A549 (cell line): ENCODE data around the gene MAP3K1. TPM values are rescaled to one million over a fixed set of nuclear protein-coding genes. Genes with fewer than 3 reads are reported as not detected.

ENCODE experiments used
- ATAC-seq, 2 experiments: fragments of 200-7000 bp in 1 of 2; fragments of >200 bp in 1 of 2; cut with Nextera tagmentation in 1 of 2; cut with Tn5 transposase in 1 of 2; 3 replicates each; pipeline versions ENCODE4 v1.8.0 to v1.9.1; 2018 to 2020; ENCODE audit warnings: mild to moderate bottlenecking in 1 of 2, moderate library complexity in 1 of 2
- CTCF ChIA-PET: fragments of 300-600 bp; sonication (Branson Sonifier 250); formaldehyde crosslinking; extraction: SDS; loops from one replicate; lab custom pipeline; 2021; ENCODE audit warnings: antibody characterized with exemption, inconsistent platforms; lab: Yijun Ruan, JAX
- POLR2A ChIA-PET: fragments of 350-600 bp; formaldehyde crosslinking; extraction: SDS; loops from one replicate; lab custom pipeline; 2021; ENCODE audit warnings: antibody characterized with exemption, inconsistent platforms; lab: Yijun Ruan, JAX
- DNase-seq, 2 experiments: peaks; one replicate each; pipeline versions ENCODE4 v3.0.0 to v3.0.0-alpha.2; 2011 to 2016; ENCODE audit warnings: low read depth in 1 of 2, low spot score in 1 of 2
- FAIRE-seq: peaks from 2 replicates; lab custom pipeline; 2011; peaks lifted over from hg19 to GRCh38; lab: Jason Lieb, UNC
- H3K27ac ChIP-seq, 2 experiments: fragments of >200 bp; sonication (Bioruptor Twin); formaldehyde crosslinking; 3 replicates each; pipeline ENCODE4 v1.5.1; 2016 to 2017
- H3K4me1 ChIP-seq: fragments of >200 bp; sonication (Bioruptor Twin); formaldehyde crosslinking; 3 replicates; pipeline ENCODE4 v1.6.1; 2016
- H3K4me2 ChIP-seq: fragments of >200 bp; sonication (Bioruptor Twin); formaldehyde crosslinking; 3 replicates; pipeline ENCODE4 v1.6.1; 2016
- H3K4me3 ChIP-seq: fragments of >200 bp; sonication (Bioruptor Twin); formaldehyde crosslinking; 3 replicates; pipeline ENCODE4 v1.5.1; 2016
- H3K9me3 ChIP-seq: fragments of >200 bp; sonication (Bioruptor Twin); formaldehyde crosslinking; 3 replicates; pipeline ENCODE4 v1.6.1; 2016
- ATOH8 ChIP-seq: fragments of 250-450 bp; sonication (Bioruptor Pico); IDR thresholded peaks from 2 replicates; pipeline ENCODE4 v1.5.0; 2020; ENCODE audit warnings: low read depth, mild to moderate bottlenecking, moderate library complexity
- CBX2 ChIP-seq: fragments of 200-600 bp; sonication (generic); IDR thresholded peaks from 2 replicates; pipeline ENCODE4 v1.6.1; 2016; ENCODE audit warnings: low read depth, mild to moderate bottlenecking, borderline replicate concordance
- CEBPB ChIP-seq, 2 experiments: fragments of >200 bp in 1 of 2; sonication (Bioruptor Twin) in 1 of 2; formaldehyde crosslinking in 1 of 2; IDR thresholded peaks; 2 replicates each; pipeline ENCODE4 v1.6.1; 2012 to 2016
- EHMT2 ChIP-seq: fragments of 200-600 bp; sonication (generic); IDR thresholded peaks from 2 replicates; pipeline ENCODE4 v1.6.1; 2016; ENCODE audit warnings: antibody characterized with exemption, low read depth, mild to moderate bottlenecking, moderate library complexity
- GATA3 ChIP-seq: IDR thresholded peaks from 2 replicates; pipeline ENCODE4 v1.6.1; 2012; ENCODE audit warnings: borderline replicate concordance
- HDAC2 ChIP-seq: fragments of 200-600 bp; sonication (generic); IDR thresholded peaks from 2 replicates; pipeline ENCODE4 v1.6.1; 2016
- HES2 ChIP-seq: fragments of >200 bp; sonication (Bioruptor Twin); formaldehyde crosslinking; IDR thresholded peaks from 2 replicates; pipeline ENCODE4 v1.6.1; 2016
- HEYL ChIP-seq: fragments of 250-450 bp; sonication (Bioruptor Pico); IDR thresholded peaks from 2 replicates; pipeline ENCODE4 v1.8.0; 2021; ENCODE audit warnings: mild to moderate bottlenecking, moderate library complexity
- JUNB ChIP-seq: fragments of >200 bp; sonication (Bioruptor Twin); formaldehyde crosslinking; IDR thresholded peaks from 2 replicates; pipeline ENCODE4 v1.6.1; 2016
- MAX ChIP-seq: IDR thresholded peaks from 2 replicates; pipeline ENCODE4 v1.6.1; 2012
- MAZ ChIP-seq: fragments of 150-350 bp; IDR thresholded peaks from 2 replicates; pipeline ENCODE4 v1.6.1; 2014; ENCODE audit warnings: antibody characterized with exemption, low read depth, low read length, borderline replicate concordance
- MYC ChIP-seq: IDR thresholded peaks from 2 replicates; pipeline ENCODE4 v1.6.1; 2012; ENCODE audit warnings: mild to moderate bottlenecking, inconsistent platforms, low read length, improper control_type of control experiment, borderline replicate concordance
- NFE2L2 ChIP-seq: fragments of 150-350 bp; conservative IDR thresholded peaks from 2 replicates; pipeline ENCODE4 v1.6.1; 2014; ENCODE audit warnings: low read length
- PHF8 ChIP-seq: fragments of 200-600 bp; sonication (generic); IDR thresholded peaks from 2 replicates; pipeline ENCODE4 v1.6.1; 2016; ENCODE audit warnings: low read depth, mild to moderate bottlenecking, antibody characterized with exemption, moderate library complexity, borderline replicate concordance
- POLR2A ChIP-seq: IDR thresholded peaks from 2 replicates; pipeline ENCODE4 v1.6.1; 2012; ENCODE audit warnings: mild to moderate bottlenecking, low read length
- POLR2AphosphoS2 ChIP-seq: conservative IDR thresholded peaks from 2 replicates; pipeline ENCODE4 v1.6.1; 2012; ENCODE audit warnings: low read length, improper control_type of control experiment, inconsistent platforms
- RAD21 ChIP-seq, 2 experiments: fragments of >200 bp in 1 of 2; sonication (Bioruptor Twin) in 1 of 2; formaldehyde crosslinking in 1 of 2; IDR thresholded peaks in 1 of 2; conservative IDR thresholded peaks in 1 of 2; 2 replicates in 1 of 2; 3 replicates in 1 of 2; pipeline ENCODE4 v1.6.1; 2012 to 2018; ENCODE audit warnings: inconsistent platforms in 1 of 2
- RARB ChIP-seq: fragments of 250-450 bp; sonication (Bioruptor Pico); IDR thresholded peaks from 2 replicates; pipeline ENCODE4 v1.8.0; 2021; ENCODE audit warnings: mild to moderate bottlenecking, moderate library complexity
- REST ChIP-seq: fragments of 200-600 bp; sonication (generic); IDR thresholded peaks from 2 replicates; pipeline ENCODE4 v1.6.1; 2016; ENCODE audit warnings: antibody characterized with exemption, mild to moderate bottlenecking, moderate library complexity
- TFCP2L1 ChIP-seq: fragments of 250-450 bp; sonication (Bioruptor Pico); IDR thresholded peaks from 2 replicates; pipeline ENCODE4 v1.5.0; 2021; ENCODE audit warnings: mild to moderate bottlenecking
- WGBS: methylation state at CpG from one replicate; pipeline ENCODE4 v1.1.6; 2017; ENCODE audit errors: missing lambda C conversion rate; 5-methylcytosine and 5-hydroxymethylcytosine counted together
- polyA plus RNA-seq, 4 experiments: library from polyadenylated mRNA; depleted of rRNA in 3 of 4; stranded (reverse); fragments of >200 nt; fragmentation: RNase III in 1 of 4; extraction: RNeasy Plus Mini Kit Qiagen cat#74134 plus additional on column Dnase treatment in 1 of 4; gene quantifications; 2 replicates in 3 of 4; 3 replicates in 1 of 4; pipeline ENCODE4 v1.2.3, GENCODE V29; 2011 to 2017
- TF ChIP-seq, protein P1 (sequence below): fragments of 450-650 bp; IDR thresholded peaks from 2 replicates; pipeline ENCODE4 v1.6.1; 2014; ENCODE audit warnings: antibody characterized with exemption
- TF ChIP-seq, protein P2 (sequence below): fragments of >200 bp; sonication (Bioruptor Twin); formaldehyde crosslinking; IDR thresholded peaks from 3 replicates; pipeline ENCODE4 v1.5.1; 2016

The MAP3K1 gene
- polyA plus RNA-seq, 2 of the 4 experiments (the other 2 are of a cell fraction) = 1.9 to 5.1 TPM

GRCh38 chr5:56910210-56910965 is 95.0 kb downstream of the MAP3K1 start:
- no peak for FAIRE-seq
- TF ChIP-seq PHF8 = peak; percentile 97
- 0 out of 2 replicates have a peak, but pooled peaks have one; percentile 42 for TF ChIP-seq RARB
- peak; percentile 39; the same call in 1 of the 2 replicates for TF ChIP-seq MAX
- no peak for TF ChIP-seq HEYL (CRISPR knock-in tag)
- 0 out of 2 replicates have a peak, but pooled peaks have one; percentile 3 for TF ChIP-seq GATA3
- peak; percentile 9; the same call in 1 of the 2 replicates for TF ChIP-seq MYC
- TF ChIP-seq, protein P1, sequence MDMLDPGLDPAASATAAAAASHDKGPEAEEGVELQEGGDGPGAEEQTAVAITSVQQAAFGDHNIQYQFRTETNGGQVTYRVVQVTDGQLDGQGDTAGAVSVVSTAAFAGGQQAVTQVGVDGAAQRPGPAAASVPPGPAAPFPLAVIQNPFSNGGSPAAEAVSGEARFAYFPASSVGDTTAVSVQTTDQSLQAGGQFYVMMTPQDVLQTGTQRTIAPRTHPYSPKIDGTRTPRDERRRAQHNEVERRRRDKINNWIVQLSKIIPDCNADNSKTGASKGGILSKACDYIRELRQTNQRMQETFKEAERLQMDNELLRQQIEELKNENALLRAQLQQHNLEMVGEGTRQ = peak; percentile 45; the same call in 1 of the 2 replicates
- TF ChIP-seq POLR2A = no peak
- TF ChIP-seq, all 56 proteins: peak for 6
- POLR2A ChIA-PET = interaction anchor here (0.6 to 2.8 kb wide), 19 partner anchors 8 to 641 kb away, joined by 3 to 25 read pairs (median 5); partner anchors contain the start of gene GPBP1
- H3K9me3 ChIP-seq = no peaks in the 10 kb centered on the region
- H3K4me2 ChIP-seq = peak overlapping the region; percentile 91
- H3K4me1 ChIP-seq = peaks cover 4% of the 10 kb centered on the region; the same call in 1 of the 3 replicates
- DNase-seq (no peak), ATAC-seq (peak; percentile 47 to 54)
- peak overlapping the region; percentile 71 for H3K4me3 ChIP-seq
- peak overlapping the region; percentile 86 to 94 for H3K27ac ChIP-seq
- 10% methylated on average over 29 of the region's 29 CpGs for WGBS
- CTCF ChIA-PET = interaction anchor here (0.6 to 1.9 kb wide), 6 partner anchors 10 to 310 kb away, joined by 3 to 10 read pairs (median 4); no protein-coding TSS in a partner anchor

- no peak for TF ChIP-seq POLR2A
- no peak for TF ChIP-seq JUNB
- TF ChIP-seq NFE2L2 = no peak
- no peak for TF ChIP-seq POLR2AphosphoS2
- no peak for TF ChIP-seq MAZ
- no peak for TF ChIP-seq CEBPB (IDR thresholded peaks at IDR 0.05)
- no peak for TF ChIP-seq TFCP2L1
- no peak overlapping the region for H3K4me2 ChIP-seq
- ATAC-seq (no peak), FAIRE-seq (no peak), DNase-seq (no peak)
- H3K27ac ChIP-seq = no peak overlapping the region
- WGBS = 76% methylated on average over 3 of the region's 3 CpGs
- H3K4me1 ChIP-seq = peaks cover 4% of the 10 kb centered on the region; the same call in 1 of the 3 replicates
- H3K9me3 ChIP-seq = no peaks in the 10 kb centered on the region
- ChIA-PET CTCF (interaction anchor here (0.6 kb wide), 1 partner anchor 64 kb away, joined by 3 read pairs; no protein-coding TSS in a partner anchor), POLR2A (no interaction called here)
- no peak overlapping the region for H3K4me3 ChIP-seq
These were observed 98.4 kb downstream of the MAP3K1 start for GRCh38 chr5:56913766-56914165.

DNA sequence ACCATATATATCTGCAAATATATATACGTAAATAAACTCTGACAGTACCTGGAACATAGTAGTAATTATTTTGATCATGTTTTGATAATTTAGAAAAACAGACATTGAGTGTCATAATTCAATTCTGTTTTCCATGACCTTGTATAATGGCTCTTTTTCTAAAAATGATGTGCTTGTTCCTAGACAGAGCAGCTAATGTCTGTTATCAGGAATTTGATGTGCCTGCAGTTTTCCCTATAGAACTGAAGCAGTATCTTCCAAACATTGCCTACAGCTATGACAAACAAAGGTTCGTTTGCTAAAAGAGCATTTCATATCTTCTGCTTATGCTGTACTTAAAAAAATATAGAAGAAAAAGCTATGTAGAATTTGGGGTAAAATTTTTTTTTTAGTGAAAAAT is 99.3 kb downstream of the MAP3K1 start:
- Histone ChIP-seq H3K27ac (no peak overlapping the region), H3K4me3 (no peak overlapping the region), H3K4me2 (no peak overlapping the region), H3K9me3 (no peaks in the 10 kb centered on the region), H3K4me1 (peaks cover 4% of the 10 kb centered on the region; the same call in 1 of the 3 replicates)
- WGBS = 67% methylated on average over 2 of the region's 2 CpGs
- ChIA-PET CTCF (interaction anchor here (1.2 to 1.5 kb wide), 2 partner anchors 10 to 14 kb away, joined by 3 read pairs; no protein-coding TSS in a partner anchor), POLR2A (interaction anchor here (0.6 kb wide), 1 partner anchor 271 kb away, joined by 5 read pairs; no protein-coding TSS in a partner anchor)
- no peak for FAIRE-seq
- ATAC-seq = no peak
- DNase-seq = no peak
- TF ChIP-seq HES2 (no peak), CBX2 (no peak), EHMT2 (no peak), RAD21 (conservative IDR thresholded peaks at IDR 0.05 in 1 of 2, IDR thresholded peaks at IDR 0.05 in 1 of 2) (no peak), ATOH8 (CRISPR knock-in tag) (no peak), HDAC2 (no peak), REST (no peak), POLR2AphosphoS2 (no peak), TFCP2L1 (no peak)
- TF ChIP-seq, protein P1 = no peak
- TF ChIP-seq, protein P2, sequence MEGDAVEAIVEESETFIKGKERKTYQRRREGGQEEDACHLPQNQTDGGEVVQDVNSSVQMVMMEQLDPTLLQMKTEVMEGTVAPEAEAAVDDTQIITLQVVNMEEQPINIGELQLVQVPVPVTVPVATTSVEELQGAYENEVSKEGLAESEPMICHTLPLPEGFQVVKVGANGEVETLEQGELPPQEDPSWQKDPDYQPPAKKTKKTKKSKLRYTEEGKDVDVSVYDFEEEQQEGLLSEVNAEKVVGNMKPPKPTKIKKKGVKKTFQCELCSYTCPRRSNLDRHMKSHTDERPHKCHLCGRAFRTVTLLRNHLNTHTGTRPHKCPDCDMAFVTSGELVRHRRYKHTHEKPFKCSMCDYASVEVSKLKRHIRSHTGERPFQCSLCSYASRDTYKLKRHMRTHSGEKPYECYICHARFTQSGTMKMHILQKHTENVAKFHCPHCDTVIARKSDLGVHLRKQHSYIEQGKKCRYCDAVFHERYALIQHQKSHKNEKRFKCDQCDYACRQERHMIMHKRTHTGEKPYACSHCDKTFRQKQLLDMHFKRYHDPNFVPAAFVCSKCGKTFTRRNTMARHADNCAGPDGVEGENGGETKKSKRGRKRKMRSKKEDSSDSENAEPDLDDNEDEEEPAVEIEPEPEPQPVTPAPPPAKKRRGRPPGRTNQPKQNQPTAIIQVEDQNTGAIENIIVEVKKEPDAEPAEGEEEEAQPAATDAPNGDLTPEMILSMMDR = no peak
